ENCODE data around the gene CPT1B. TPM values are rescaled to one million over a fixed set of nuclear protein-coding genes. Genes with fewer than 3 reads are reported as not detected.

Gene CPT1B
- total and polyA plus RNA-seq, 2 donors (not counting 3 experiments of a cell fraction or from before 2014, with no cell fraction given): 7.1 TPM

DNA sequence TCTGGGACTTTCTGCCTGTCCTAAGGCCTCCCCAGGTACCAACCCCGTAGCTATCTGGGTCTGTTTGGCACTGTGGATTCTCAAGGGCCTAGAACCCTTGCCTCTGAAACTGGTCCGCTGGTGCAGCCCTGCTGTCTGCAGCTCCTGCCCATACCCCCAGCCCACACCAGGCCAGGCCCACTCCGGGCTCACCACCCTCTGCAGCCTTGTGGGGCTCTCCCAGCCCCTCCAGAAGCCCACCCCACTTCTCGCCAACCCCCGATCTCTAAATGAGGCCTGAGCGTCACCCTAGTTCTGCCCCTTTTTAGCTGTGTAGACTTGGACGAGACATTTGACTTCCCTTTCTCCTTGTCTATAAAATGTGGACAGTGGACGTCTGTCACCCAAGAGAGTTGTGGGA lies 27.8 kb downstream of the CPT1B start:
- H3K9me1 ChIP-seq (replicated peaks; ENCODE audit: control insufficient read depth, extremely low read depth, insufficient read depth, low read length): no peaks in the 10 kb centered on the region
- no peaks in the 10 kb centered on the region for H3K4me1 ChIP-seq (ENCODE audit: control insufficient read depth, extremely low read depth, insufficient read depth, low read length)
- intact Hi-C loops (cut with micrococcal nuclease): no loop called here
- DNase-seq (ENCODE audit: low read depth, low spot score): no peak
- no peaks in the 10 kb centered on the region for H3K36me3 ChIP-seq (ENCODE audit: control insufficient read depth in 2 of 2, extremely low read depth in 1 of 2, insufficient read depth in 2 of 2, low read length in 2 of 2)
- ChIA-PET CTCF (interaction anchor here (1.1 to 2.8 kb wide), 3 partner anchors 9 to 25 kb away, joined by 3 to 11 read pairs (median 8); partner anchors contain the start of genes SCO2 and SYCE3), POLR2A (no interaction called here)
- H2AFZ ChIP-seq (ENCODE audit: low read depth, low read length): no peak overlapping the region
- TF ChIP-seq GATA2 (IDR thresholded peaks at IDR 0.05; ENCODE audit: insufficient read depth, insufficient read length, low read depth, low read length): no peak
- TF ChIP-seq POLR2A (IDR thresholded peaks at IDR 0.05; ENCODE audit: low read depth, low read length): no peak
- TF ChIP-seq, protein P1, sequence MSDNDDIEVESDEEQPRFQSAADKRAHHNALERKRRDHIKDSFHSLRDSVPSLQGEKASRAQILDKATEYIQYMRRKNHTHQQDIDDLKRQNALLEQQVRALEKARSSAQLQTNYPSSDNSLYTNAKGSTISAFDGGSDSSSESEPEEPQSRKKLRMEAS (IDR thresholded peaks at IDR 0.05; ENCODE audit: insufficient read depth, insufficient read length): no peak
- TF ChIP-seq MYC (IDR thresholded peaks at IDR 0.05; ENCODE audit: low read depth, low read length): no peak
- TF ChIP-seq POLR2AphosphoS5 (IDR thresholded peaks at IDR 0.05; ENCODE audit: insufficient read depth, low read depth, low read length): no peak
- TF ChIP-seq EZH2 (IDR thresholded peaks at IDR 0.05; ENCODE audit: borderline replicate concordance, low read depth, low read length, severe bottlenecking): no peak
- TF ChIP-seq FOS (IDR thresholded peaks at IDR 0.05; ENCODE audit: borderline replicate concordance, insufficient read depth, low read length): no peak
- TF ChIP-seq JUN (IDR thresholded peaks at IDR 0.05; ENCODE audit: borderline replicate concordance, insufficient read depth, insufficient read length, low read depth): no peak
- TF ChIP-seq, protein P2, sequence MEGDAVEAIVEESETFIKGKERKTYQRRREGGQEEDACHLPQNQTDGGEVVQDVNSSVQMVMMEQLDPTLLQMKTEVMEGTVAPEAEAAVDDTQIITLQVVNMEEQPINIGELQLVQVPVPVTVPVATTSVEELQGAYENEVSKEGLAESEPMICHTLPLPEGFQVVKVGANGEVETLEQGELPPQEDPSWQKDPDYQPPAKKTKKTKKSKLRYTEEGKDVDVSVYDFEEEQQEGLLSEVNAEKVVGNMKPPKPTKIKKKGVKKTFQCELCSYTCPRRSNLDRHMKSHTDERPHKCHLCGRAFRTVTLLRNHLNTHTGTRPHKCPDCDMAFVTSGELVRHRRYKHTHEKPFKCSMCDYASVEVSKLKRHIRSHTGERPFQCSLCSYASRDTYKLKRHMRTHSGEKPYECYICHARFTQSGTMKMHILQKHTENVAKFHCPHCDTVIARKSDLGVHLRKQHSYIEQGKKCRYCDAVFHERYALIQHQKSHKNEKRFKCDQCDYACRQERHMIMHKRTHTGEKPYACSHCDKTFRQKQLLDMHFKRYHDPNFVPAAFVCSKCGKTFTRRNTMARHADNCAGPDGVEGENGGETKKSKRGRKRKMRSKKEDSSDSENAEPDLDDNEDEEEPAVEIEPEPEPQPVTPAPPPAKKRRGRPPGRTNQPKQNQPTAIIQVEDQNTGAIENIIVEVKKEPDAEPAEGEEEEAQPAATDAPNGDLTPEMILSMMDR (IDR thresholded peaks at IDR 0.05; ENCODE audit: extremely low read depth in 1 of 2, insufficient read depth in 1 of 2, low read depth in 1 of 2, low read length in 2 of 2): no peak
- FAIRE-seq: no peak
- no peak overlapping the region for H3K4me3 ChIP-seq (replicated peaks in 1 of 3; ENCODE audit: insufficient read depth in 1 of 3, low read depth in 1 of 3, low read length in 3 of 3)
- no peaks in the 10 kb centered on the region for H3K9me3 ChIP-seq (replicated peaks; ENCODE audit: control insufficient read depth, insufficient read depth, low read length)
- BruUV-seq (replicated peaks): no TSS peak
- H3K4me2 ChIP-seq (ENCODE audit: insufficient read depth, low read length): no peak overlapping the region
- dilution Hi-C loops (cut with MboI; ENCODE audit: extremely low pct_ligation_motif_present, low sequenced_read_pairs): no loop called here
- H4K20me1 ChIP-seq (replicated peaks; ENCODE audit: control insufficient read depth, extremely low read depth, insufficient read depth, low read length): no peaks in the 10 kb centered on the region
- no peak overlapping the region for H3K9ac ChIP-seq (replicated peaks; ENCODE audit: extremely low read depth, insufficient read depth, low read length)
- no peak overlapping the region for H3K27ac ChIP-seq (ENCODE audit: insufficient read depth, low read depth, low read length)
- H3K27me3 ChIP-seq (ENCODE audit: control insufficient read depth in 2 of 2, insufficient read depth in 2 of 2, low read length in 2 of 2): peaks cover 27 to 43% of the 10 kb centered on the region in 2 experiments
- no peaks in the 10 kb centered on the region for H3K79me2 ChIP-seq (ENCODE audit: control insufficient read depth, insufficient read depth, low read length)

All from endothelial cell of umbilical vein (primary cell).